K562 (cell line): ENCODE measurements around the gene FCHO1. TPM values are rescaled to one million over a fixed set of nuclear protein-coding genes. Genes with fewer than 3 reads are reported as not detected.

ENCODE experiments used
- ATAC-seq: fragments of 200-7000 bp; cut with Tn5 transposase; 3 replicates; pipeline ENCODE4 v1.9.1; 2020; ENCODE audit warnings: moderate library complexity
- BruUV-seq: library from RNA; stranded (reverse); fragments of 400-500 nt; replicated peaks from 2 replicates; lab custom pipeline; 2021; lab: Mats Ljungman, UMichigan
- CTCF ChIA-PET: fragments of 300-600 bp; formaldehyde crosslinking; extraction: SDS; loops from one replicate; lab custom pipeline; 2021; ENCODE audit warnings: low intra/inter-chr PET ratio; lab: Yijun Ruan, JAX
- POLR2A ChIA-PET: fragments of 300-600, 350-650 bp; sonication (Branson Sonifier 250); formaldehyde crosslinking; extraction: SDS; loops from one replicate; lab custom pipeline; 2021; ENCODE audit warnings: antibody characterized with exemption, inconsistent platforms; lab: Yijun Ruan, JAX
- DNase-seq, 4 experiments: peaks; one replicate each; pipeline versions ENCODE4 v3.0.0 to v3.0.0-alpha.2; 2011 to 2018; ENCODE audit warnings: low spot score in 3 of 4, mixed read lengths in 3 of 4; ENCODE audit errors: extremely low read depth in 1 of 4
- FAIRE-seq: peaks from 2 replicates; lab custom pipeline; 2011; peaks lifted over from hg19 to GRCh38; lab: Jason Lieb, UNC
- H2AFZ ChIP-seq: 2 replicates; pipeline ENCODE4 v1.6.0; 2011; ENCODE audit warnings: low read depth, low read length, control low read depth, inconsistent platforms
- H3K27ac ChIP-seq: fragments of 200-600 bp; 3 replicates; pipeline ENCODE4 v1.8.0; 2011; ENCODE audit warnings: low read depth, mild to moderate bottlenecking, control low read depth, inconsistent platforms, low read length, moderate library complexity, mixed read lengths; ENCODE audit errors: extremely low read depth
- H3K27me3 ChIP-seq, 2 experiments: fragments of 300-600 bp in 1 of 2; 2 replicates in 1 of 2; 3 replicates in 1 of 2; pipeline versions ENCODE4 v1.6.0 to v1.8.0; 2011; ENCODE audit warnings: inconsistent platforms in 2 of 2, low read length in 2 of 2, mild to moderate bottlenecking in 1 of 2, mixed read lengths in 1 of 2, moderate library complexity in 1 of 2; ENCODE audit not compliant: control insufficient read depth in 2 of 2, insufficient read depth in 2 of 2
- H3K36me3 ChIP-seq: fragments of 300-600 bp; 3 replicates; pipeline ENCODE4 v1.8.0; 2011; ENCODE audit warnings: mild to moderate bottlenecking, low read length, inconsistent platforms; ENCODE audit not compliant: control insufficient read depth, insufficient read depth
- H3K4me1 ChIP-seq, 2 experiments: fragments of 200-600 bp in 1 of 2; replicated peaks in 1 of 2; 2 replicates in 1 of 2; 3 replicates in 1 of 2; pipeline versions ENCODE4 v1.5.1 to v1.8.0; 2011; ENCODE audit warnings: inconsistent platforms in 2 of 2, low read length in 2 of 2, mild to moderate bottlenecking in 1 of 2, mixed read lengths in 1 of 2, moderate library complexity in 1 of 2; ENCODE audit not compliant: control insufficient read depth in 2 of 2, insufficient read depth in 2 of 2
- H3K4me2 ChIP-seq: 2 replicates; pipeline ENCODE4 v1.6.1; 2011; ENCODE audit warnings: low read length, control low read depth, inconsistent platforms, mixed read lengths; ENCODE audit not compliant: insufficient read depth
- H3K4me3 ChIP-seq: fragments of 200-600 bp; sonication (generic), shearing (Covaris generic); 2 replicates; pipeline ENCODE4 v1.5.1; 2016; ENCODE audit warnings: control low read depth, inconsistent platforms
- H3K79me2 ChIP-seq: fragments of 200-600 bp; 3 replicates; pipeline ENCODE4 v1.8.0; 2011; ENCODE audit warnings: low read length, inconsistent platforms; ENCODE audit not compliant: control insufficient read depth, insufficient read depth
- H3K9ac ChIP-seq, 2 experiments: 2 replicates each; pipeline versions ENCODE4 v1.6.0 to v1.6.1; 2011; ENCODE audit warnings: low read depth in 2 of 2, low read length in 2 of 2, control low read depth in 1 of 2, inconsistent platforms in 1 of 2, mild to moderate bottlenecking in 1 of 2, mixed read lengths in 1 of 2; ENCODE audit not compliant: insufficient read depth in 1 of 2
- H3K9me1 ChIP-seq: one replicate; pipeline ENCODE4 v1.6.0; 2011; ENCODE audit warnings: inconsistent platforms, mild to moderate bottlenecking, low read length, moderate library complexity; ENCODE audit not compliant: control insufficient read depth, insufficient read depth
- H3K9me3 ChIP-seq: replicated peaks from 2 replicates; pipeline ENCODE4 v1.5.1; 2011; ENCODE audit warnings: low read depth, low read length, inconsistent platforms; ENCODE audit not compliant: control insufficient read depth, insufficient read depth
- H4K20me1 ChIP-seq: replicated peaks from 2 replicates; pipeline ENCODE4 v1.6.1; 2011; ENCODE audit warnings: low read length, inconsistent platforms, mixed read lengths; ENCODE audit not compliant: control insufficient read depth, insufficient read depth
- CBFA2T2 ChIP-seq: fragments of 450-650 bp; conservative IDR thresholded peaks from 2 replicates; pipeline ENCODE4 v1.6.1; 2017; ENCODE audit warnings: mild to moderate bottlenecking
- CTCF ChIP-seq, 3 experiments: IDR thresholded peaks in 2 of 3; conservative IDR thresholded peaks in 1 of 3; 2 replicates each; pipeline ENCODE4 v1.5.1; 2011 to 2012; ENCODE audit warnings: low read length in 3 of 3, mild to moderate bottlenecking in 3 of 3, control low read depth in 2 of 3, improper control_type of control experiment in 1 of 3, inconsistent platforms in 1 of 3, low read depth in 1 of 3, mixed read lengths in 1 of 3, moderate library complexity in 1 of 3; ENCODE audit not compliant: insufficient read depth in 2 of 3
- CXXC5 ChIP-seq: fragments of 250-450 bp; sonication (Bioruptor Pico); IDR thresholded peaks from 2 replicates; pipeline ENCODE4 v1.8.0; 2022; ENCODE audit warnings: inconsistent platforms, mild to moderate bottlenecking, moderate library complexity
- EZH2 ChIP-seq: IDR thresholded peaks from 2 replicates; pipeline ENCODE4 v1.6.1; 2012; ENCODE audit warnings: low read depth, mild to moderate bottlenecking, inconsistent platforms, low read length, borderline replicate concordance
- NCOA4 ChIP-seq: fragments of 450-650 bp; IDR thresholded peaks from 2 replicates; pipeline ENCODE4 v1.6.1; 2018; ENCODE audit warnings: mild to moderate bottlenecking; ENCODE audit not compliant: partially characterized antibody
- NR2C1 ChIP-seq, 2 experiments: fragments of 450-650 bp; IDR thresholded peaks; 2 replicates each; pipeline ENCODE4 v1.6.1; 2017; ENCODE audit warnings: mild to moderate bottlenecking in 2 of 2, antibody characterized with exemption in 1 of 2, inconsistent platforms in 1 of 2, missing compliant biosample characterization in 1 of 2, missing genetic modification characterization in 1 of 2
- SUPT5H ChIP-seq: fragments of 450-650 bp; IDR thresholded peaks from 2 replicates; pipeline ENCODE4 v1.6.1; 2016
- ZNF316 ChIP-seq: fragments of 450-650 bp; IDR thresholded peaks from 2 replicates; pipeline ENCODE4 v1.6.1; 2016
- WGBS: fragments of 100-300 bp; shearing (Covaris generic); methylation state at CpG from one replicate; pipeline ENCODE4 v1.1.6; 2016; ENCODE audit warnings: low coverage, mixed read lengths; ENCODE audit not compliant: insufficient coverage; ENCODE audit errors: missing lambda C conversion rate; 5-methylcytosine and 5-hydroxymethylcytosine counted together
- in situ Hi-C: fragments of 300-500 bp; cut with MboI; formaldehyde crosslinking; loops from 4 replicates; pipeline ENCODE4 v1.15.0; 2018; ENCODE audit warnings: inconsistent platforms, mixed read lengths
- intact Hi-C: fragments of 100-400 bp; cut with micrococcal nuclease; formaldehyde crosslinking; loops from 2 replicates; pipeline ENCODE4 v1.14.2; 2022
- polyA plus RNA-seq, 8 experiments: library from polyadenylated mRNA; depleted of rRNA in 4 of 8; stranded (reverse) in 5 of 8; unstranded in 3 of 8; fragments of >200 nt; fragmentation: Nextera tagmentation in 2 of 8; fragmentation: Illumina TruSeq in 1 of 8; extraction: Ambion mirVana in 2 of 8; extraction: Trizol in 1 of 8; gene quantifications; 2 replicates each; pipeline versions ENCODE4 v1.2.1 to v1.2.3, GENCODE V29; 2011 to 2014; ENCODE audit warnings: inconsistent platforms in 1 of 8, missing spikeins in 1 of 8
- total RNA-seq, 7 experiments: library from RNA; depleted of rRNA in 6 of 7; stranded (reverse); fragments of >200 nt in 6 of 7; fragmentation: Illumina TruSeq in 2 of 7; extraction: Trizol in 2 of 7; gene quantifications; 2 replicates each; pipeline versions ENCODE4 v1.2.1 to v1.2.3, GENCODE V29; 2011 to 2021; ENCODE audit warnings: low replicate concordance in 1 of 7

The FCHO1 gene
- total and polyA plus RNA-seq, 9 of the 15 experiments (the other 6 are each of a cell fraction or from before 2014, with no cell fraction given), result 0.21 to 58.9 (median 18.3) TPM

DNA sequence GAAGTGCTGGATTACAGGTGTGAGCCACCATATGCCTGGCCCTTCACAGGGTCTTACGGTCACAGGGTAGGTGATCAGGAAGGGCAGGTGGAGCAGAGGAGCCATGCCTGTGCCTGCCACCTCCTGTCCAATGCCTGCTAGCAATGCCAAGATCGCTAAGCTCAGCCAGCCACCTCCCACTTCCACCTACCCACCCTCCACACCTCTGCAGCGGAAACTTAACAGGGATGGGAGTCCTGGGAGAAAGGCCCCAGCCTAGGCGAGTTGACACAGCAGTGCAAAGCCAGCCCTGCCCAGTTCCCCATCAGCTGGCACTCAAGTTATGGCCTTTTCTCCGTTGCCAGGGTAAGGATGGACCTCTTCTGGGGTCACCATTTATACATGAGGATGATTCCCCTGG, 15.9 kb upstream of the FCHO1 start:
- in situ Hi-C loops, result no loop called here
- CTCF ChIA-PET, result no interaction called here
- WGBS, result 89% methylated on average over 5 of the region's 5 CpGs

More for the DNA sequence above, 15.9 kb upstream of the FCHO1 start:
- no peak overlapping the region for H3K9ac ChIP-seq
- ATAC-seq, result no peak
- H3K9me3 ChIP-seq, result no peaks in the 10 kb centered on the region
- DNase-seq, result no peak
- no TSS peak for BruUV-seq
- TF ChIP-seq CTCF (IDR thresholded peaks at IDR 0.05 in 2 of 3, conservative IDR thresholded peaks at IDR 0.05 in 1 of 3; ENCODE audit: insufficient read depth in 2 of 3, low read depth in 1 of 3, low read length in 3 of 3) (peak in 1 of 3 experiments; percentile 23; a peak in 1 of 6 replicates), NR2C1 (IDR thresholded peaks at IDR 0.05) (no peak), NR2C1 (tag; IDR thresholded peaks at IDR 0.05) (no peak), NCOA4 (no peak), EZH2 (no peak), SUPT5H (0 out of 2 replicates have a peak, but pooled peaks have one; percentile 27), CBFA2T2 (no peak), ZNF316 (no peak), CXXC5 (CRISPR knock-in tag) (no peak)
- intact Hi-C loops, result no loop called here
- no peak overlapping the region for H3K4me3 ChIP-seq
- H3K4me2 ChIP-seq, result no peak overlapping the region
- H2AFZ ChIP-seq, result no peak overlapping the region
- peaks cover 59% of the 10 kb centered on the region for H3K36me3 ChIP-seq
- H3K9me1 ChIP-seq, result no peaks in the 10 kb centered on the region
- FAIRE-seq, result no peak
- no peaks in the 10 kb centered on the region for H3K27me3 ChIP-seq
- no peaks in the 10 kb centered on the region for H4K20me1 ChIP-seq
- H3K4me1 ChIP-seq, result peaks cover 23 to 35% of the 10 kb centered on the region in 2 experiments
- no peak overlapping the region for H3K27ac ChIP-seq
- POLR2A ChIA-PET, result interaction anchor here (0.6 to 1.0 kb wide), 2 partner anchors 36 to 129 kb away, joined by 3 read pairs; no protein-coding TSS in a partner anchor
- H3K79me2 ChIP-seq, result peaks cover 6% of the 10 kb centered on the region; the same call in 2 of the 3 replicates
